ENCODE data around the gene LZTS2.

LZTS2 gene

GRCh38 chr10:101056365-101057151 is 57.0 kb downstream of the LZTS2 start:
- DNase-seq = no peak

Measured in T1000 (cell line).